ENCODE measurements around the gene NDUFA11.

NDUFA11 gene

DNA sequence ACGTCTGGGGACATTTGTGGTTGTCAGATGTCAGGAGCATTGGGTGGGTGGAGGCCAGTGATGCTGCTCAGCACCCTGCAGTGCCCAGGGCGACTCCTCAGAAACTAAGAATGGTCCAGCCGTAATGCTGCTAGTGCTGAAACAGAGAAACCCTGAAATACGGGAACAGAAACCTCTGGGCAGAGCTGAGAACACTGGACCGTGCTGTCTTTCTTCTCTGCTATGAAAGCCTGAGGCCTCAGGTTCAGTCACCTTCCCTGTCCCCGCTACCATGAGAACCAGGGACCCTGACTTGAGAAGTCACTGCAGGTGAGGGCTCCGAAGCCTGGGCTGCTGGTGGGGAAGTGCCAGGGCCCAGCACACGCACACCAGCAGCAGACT, 23.8 kb upstream of the NDUFA11 start (continued):
- TF ChIP-seq, protein P1, sequence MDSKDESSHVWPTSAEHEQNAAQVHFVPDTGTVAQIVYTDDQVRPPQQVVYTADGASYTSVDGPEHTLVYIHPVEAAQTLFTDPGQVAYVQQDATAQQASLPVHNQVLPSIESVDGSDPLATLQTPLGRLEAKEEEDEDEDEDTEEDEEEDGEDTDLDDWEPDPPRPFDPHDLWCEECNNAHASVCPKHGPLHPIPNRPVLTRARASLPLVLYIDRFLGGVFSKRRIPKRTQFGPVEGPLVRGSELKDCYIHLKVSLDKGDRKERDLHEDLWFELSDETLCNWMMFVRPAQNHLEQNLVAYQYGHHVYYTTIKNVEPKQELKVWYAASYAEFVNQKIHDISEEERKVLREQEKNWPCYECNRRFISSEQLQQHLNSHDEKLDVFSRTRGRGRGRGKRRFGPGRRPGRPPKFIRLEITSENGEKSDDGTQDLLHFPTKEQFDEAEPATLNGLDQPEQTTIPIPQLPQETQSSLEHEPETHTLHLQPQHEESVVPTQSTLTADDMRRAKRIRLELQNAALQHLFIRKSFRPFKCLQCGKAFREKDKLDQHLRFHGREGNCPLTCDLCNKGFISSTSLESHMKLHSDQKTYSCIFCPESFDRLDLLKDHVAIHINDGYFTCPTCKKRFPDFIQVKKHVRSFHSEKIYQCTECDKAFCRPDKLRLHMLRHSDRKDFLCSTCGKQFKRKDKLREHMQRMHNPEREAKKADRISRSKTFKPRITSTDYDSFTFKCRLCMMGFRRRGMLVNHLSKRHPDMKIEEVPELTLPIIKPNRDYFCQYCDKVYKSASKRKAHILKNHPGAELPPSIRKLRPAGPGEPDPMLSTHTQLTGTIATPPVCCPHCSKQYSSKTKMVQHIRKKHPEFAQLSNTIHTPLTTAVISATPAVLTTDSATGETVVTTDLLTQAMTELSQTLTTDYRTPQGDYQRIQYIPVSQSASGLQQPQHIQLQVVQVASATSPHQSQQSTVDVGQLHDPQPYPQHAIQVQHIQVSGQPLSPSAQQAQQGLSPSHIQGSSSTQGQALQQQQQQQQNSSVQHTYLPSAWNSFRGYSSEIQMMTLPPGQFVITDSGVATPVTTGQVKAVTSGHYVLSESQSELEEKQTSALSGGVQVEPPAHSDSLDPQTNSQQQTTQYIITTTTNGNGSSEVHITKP (tag by site-specific recombination; IDR thresholded peaks at IDR 0.05), result no peak
- TF ChIP-seq ZNF837 (tag by site-specific recombination; IDR thresholded peaks at IDR 0.05) (no peak), ZBTB1 (tag by site-specific recombination; IDR thresholded peaks at IDR 0.05) (no peak), ZNF571 (tag by site-specific recombination; IDR thresholded peaks at IDR 0.05) (no peak), ZNF2 (tag by site-specific recombination; IDR thresholded peaks at IDR 0.05) (no peak), ZNF302 (tag by site-specific recombination; IDR thresholded peaks at IDR 0.05; ENCODE audit: low read depth) (no peak)
- TF ChIP-seq, protein P2, sequence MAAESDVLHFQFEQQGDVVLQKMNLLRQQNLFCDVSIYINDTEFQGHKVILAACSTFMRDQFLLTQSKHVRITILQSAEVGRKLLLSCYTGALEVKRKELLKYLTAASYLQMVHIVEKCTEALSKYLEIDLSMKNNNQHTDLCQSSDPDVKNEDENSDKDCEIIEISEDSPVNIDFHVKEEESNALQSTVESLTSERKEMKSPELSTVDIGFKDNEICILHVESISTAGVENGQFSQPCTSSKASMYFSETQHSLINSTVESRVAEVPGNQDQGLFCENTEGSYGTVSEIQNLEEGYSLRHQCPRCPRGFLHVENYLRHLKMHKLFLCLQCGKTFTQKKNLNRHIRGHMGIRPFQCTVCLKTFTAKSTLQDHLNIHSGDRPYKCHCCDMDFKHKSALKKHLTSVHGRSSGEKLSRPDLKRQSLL (tag by site-specific recombination; IDR thresholded peaks at IDR 0.05), result no peak
- TF ChIP-seq, protein P3, sequence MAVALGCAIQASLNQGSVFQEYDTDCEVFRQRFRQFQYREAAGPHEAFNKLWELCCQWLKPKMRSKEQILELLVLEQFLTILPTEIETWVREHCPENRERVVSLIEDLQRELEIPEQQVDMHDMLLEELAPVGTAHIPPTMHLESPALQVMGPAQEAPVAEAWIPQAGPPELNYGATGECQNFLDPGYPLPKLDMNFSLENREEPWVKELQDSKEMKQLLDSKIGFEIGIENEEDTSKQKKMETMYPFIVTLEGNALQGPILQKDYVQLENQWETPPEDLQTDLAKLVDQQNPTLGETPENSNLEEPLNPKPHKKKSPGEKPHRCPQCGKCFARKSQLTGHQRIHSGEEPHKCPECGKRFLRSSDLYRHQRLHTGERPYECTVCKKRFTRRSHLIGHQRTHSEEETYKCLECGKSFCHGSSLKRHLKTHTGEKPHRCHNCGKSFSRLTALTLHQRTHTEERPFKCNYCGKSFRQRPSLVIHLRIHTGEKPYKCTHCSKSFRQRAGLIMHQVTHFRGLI (tag by site-specific recombination; IDR thresholded peaks at IDR 0.05), result no peak

DNA sequence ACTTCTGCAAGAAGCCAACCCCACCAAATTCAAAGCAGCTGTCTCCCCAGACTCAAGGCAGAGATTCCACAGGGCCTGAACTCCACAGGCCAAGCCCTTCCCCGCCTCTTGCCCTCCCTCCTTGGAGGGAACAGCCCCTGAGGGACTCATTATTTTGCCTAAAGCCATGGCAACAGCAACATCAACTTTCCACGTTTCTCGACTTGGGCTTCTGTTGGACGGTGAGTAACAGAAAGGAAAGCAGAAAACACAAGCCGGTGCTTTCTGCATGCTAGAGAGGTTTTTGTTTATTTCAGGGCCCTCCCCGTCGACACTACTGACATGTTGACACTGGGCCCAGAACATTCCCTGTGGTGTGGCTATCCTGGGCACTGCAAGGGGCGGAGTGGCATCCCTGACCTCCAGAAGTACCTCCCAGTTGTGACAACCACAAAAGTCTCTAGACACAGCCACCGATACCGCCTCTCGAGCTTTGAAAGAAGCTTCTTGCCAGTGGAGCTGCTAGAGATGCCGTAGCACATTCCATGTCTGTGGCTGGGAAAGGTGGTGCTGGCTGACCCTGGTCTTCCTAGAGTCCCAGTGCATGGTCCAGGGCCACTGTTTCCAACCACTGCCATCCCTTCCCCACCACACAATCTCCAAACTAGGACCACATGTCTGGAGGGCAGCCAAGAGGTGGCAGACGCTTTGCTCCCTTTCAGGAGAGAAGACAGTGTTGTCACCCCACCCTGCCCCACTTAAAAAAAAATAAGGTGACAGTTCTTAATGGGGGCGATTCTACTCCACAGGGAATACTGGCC, 23.3 kb upstream of the NDUFA11 start:
- POLR2A ChIA-PET, result no interaction called here
- H3K4me1 ChIP-seq (ENCODE audit: control insufficient read depth, insufficient read depth, low read length), result no peaks in the 10 kb centered on the region
- no peaks in the 10 kb centered on the region for H3K9me3 ChIP-seq (ENCODE audit: control insufficient read depth, insufficient read depth, low read depth, low read length)
- no peak overlapping the region for H3K4me3 ChIP-seq (ENCODE audit: low read depth, low read length)
- CTCF ChIA-PET, result interaction anchor here (0.6 kb wide), 1 partner anchor 1222 kb away, joined by 3 read pairs; no protein-coding TSS in a partner anchor
- peaks cover 32 to 99% of the 10 kb centered on the region in 2 experiments for H3K36me3 ChIP-seq (ENCODE audit: control insufficient read depth in 2 of 2, insufficient read depth in 1 of 2, low read length in 2 of 2)
- H3K27ac ChIP-seq (ENCODE audit: extremely low read depth, low read depth, low read length), result no peak overlapping the region
- TF ChIP-seq ZNF341 (tag by site-specific recombination; IDR thresholded peaks at IDR 0.05; ENCODE audit: low read depth), result peak; percentile 32; the same call in 1 of the 2 replicates
- TF ChIP-seq ZNF785 (tag by site-specific recombination; IDR thresholded peaks at IDR 0.05), result no peak
- TF ChIP-seq ZNF302 (tag by site-specific recombination; IDR thresholded peaks at IDR 0.05; ENCODE audit: low read depth), result no peak

DNA sequence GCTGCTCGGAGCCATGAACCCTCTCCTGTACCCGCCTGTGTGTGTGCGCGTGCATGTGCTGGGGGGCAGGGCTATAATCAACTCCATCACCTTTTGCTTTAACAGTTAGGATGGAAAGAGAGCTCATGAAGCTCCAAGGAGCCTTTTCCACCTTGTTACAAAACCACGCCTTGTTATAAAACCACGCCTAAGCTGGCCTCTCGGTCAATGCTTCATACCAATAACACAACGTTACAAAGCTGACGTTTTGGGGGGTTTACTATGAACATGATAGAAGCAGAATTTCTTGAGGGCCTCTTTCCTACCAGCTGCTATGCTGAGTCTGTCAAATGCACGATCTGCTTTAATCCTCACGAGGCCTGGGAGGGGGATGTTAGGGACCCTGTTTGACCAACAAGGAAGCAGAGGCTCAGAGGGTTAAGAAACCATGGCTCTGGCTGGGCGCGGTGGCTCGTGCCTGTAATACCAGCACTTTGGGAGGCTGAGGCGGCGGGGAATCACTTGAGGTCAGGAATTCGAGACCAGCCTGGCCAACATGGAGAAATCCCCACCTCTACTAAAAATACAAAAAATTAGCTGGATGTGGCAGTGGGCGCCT, 22.3 kb upstream of the NDUFA11 start:
- H3K9me3 ChIP-seq (ENCODE audit: control insufficient read depth, insufficient read depth, low read depth, low read length), result no peaks in the 10 kb centered on the region
- no peak overlapping the region for H3K4me3 ChIP-seq (ENCODE audit: low read depth, low read length)
- H3K4me1 ChIP-seq (ENCODE audit: control insufficient read depth, insufficient read depth, low read length), result no peaks in the 10 kb centered on the region
- CTCF ChIA-PET, result interaction anchor here (0.9 kb wide), 1 partner anchor 42 kb away, joined by 3 read pairs; no protein-coding TSS in a partner anchor
- no peak overlapping the region for H3K27ac ChIP-seq (ENCODE audit: extremely low read depth, low read depth, low read length)
- POLR2A ChIA-PET, result interaction anchor here (0.5 kb wide), 1 partner anchor 55 kb away, joined by 3 read pairs; no protein-coding TSS in a partner anchor
- TF ChIP-seq ZBTB48 (tag by site-specific recombination; IDR thresholded peaks at IDR 0.05) (no peak), ZNF561 (tag by site-specific recombination; IDR thresholded peaks at IDR 0.05; ENCODE audit: borderline replicate concordance) (no peak), ZNF510 (tag by site-specific recombination; IDR thresholded peaks at IDR 0.05; ENCODE audit: insufficient replicate concordance) (no peak), KLF16 (tag by site-specific recombination; IDR thresholded peaks at IDR 0.05) (no peak), ZNF626 (tag by site-specific recombination; IDR thresholded peaks at IDR 0.05) (no peak)
- TF ChIP-seq, protein P4, sequence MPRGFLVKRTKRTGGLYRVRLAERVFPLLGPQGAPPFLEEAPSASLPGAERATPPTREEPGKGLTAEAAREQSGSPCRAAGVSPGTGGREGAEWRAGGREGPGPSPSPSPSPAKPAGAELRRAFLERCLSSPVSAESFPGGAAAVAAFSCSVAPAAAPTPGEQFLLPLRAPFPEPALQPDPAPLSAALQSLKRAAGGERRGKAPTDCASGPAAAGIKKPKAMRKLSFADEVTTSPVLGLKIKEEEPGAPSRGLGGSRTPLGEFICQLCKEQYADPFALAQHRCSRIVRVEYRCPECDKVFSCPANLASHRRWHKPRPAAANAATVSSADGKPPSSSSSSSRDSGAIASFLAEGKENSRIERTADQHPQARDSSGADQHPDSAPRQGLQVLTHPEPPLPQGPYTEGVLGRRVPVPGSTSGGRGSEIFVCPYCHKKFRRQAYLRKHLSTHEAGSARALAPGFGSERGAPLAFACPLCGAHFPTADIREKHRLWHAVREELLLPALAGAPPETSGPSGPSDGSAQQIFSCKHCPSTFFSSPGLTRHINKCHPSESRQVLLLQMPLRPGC (tag by site-specific recombination; IDR thresholded peaks at IDR 0.05), result no peak
- TF ChIP-seq, protein P5, sequence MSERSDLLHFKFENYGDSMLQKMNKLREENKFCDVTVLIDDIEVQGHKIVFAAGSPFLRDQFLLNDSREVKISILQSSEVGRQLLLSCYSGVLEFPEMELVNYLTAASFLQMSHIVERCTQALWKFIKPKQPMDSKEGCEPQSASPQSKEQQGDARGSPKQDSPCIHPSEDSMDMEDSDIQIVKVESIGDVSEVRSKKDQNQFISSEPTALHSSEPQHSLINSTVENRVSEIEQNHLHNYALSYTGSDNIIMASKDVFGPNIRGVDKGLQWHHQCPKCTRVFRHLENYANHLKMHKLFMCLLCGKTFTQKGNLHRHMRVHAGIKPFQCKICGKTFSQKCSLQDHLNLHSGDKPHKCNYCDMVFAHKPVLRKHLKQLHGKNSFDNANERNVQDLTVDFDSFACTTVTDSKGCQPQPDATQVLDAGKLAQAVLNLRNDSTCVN (tag by site-specific recombination; optimal IDR thresholded peaks at IDR 0.05), result no peak
- peaks cover 27 to 100% of the 10 kb centered on the region in 2 experiments for H3K36me3 ChIP-seq (ENCODE audit: control insufficient read depth in 2 of 2, insufficient read depth in 1 of 2, low read length in 2 of 2)
